OCI-LY3 (cell line): ENCODE results near the gene CFD.
A peak's percentile ranks its signal among the peaks of the same experiment; 100 is the strongest.
"Not testable (repeated sequence)": the region's sequence is repeated elsewhere in the genome, so short reads cannot be mapped to it uniquely, and the experiment has no call there.

Experiments
- H2AFZ ChIP-seq: fragments of 200-600, 300-600 bp; shearing (Covaris generic); 2 replicates; pipeline ENCODE4 v1.6.0; 2014; ENCODE audit warnings: antibody characterized with exemption, low read depth, low read length
- H3K27ac ChIP-seq: fragments of 200-600, 300-600 bp; sonication (generic); 2 replicates; pipeline ENCODE4 v1.5.1; 2014; ENCODE audit warnings: mild to moderate bottlenecking, low read length, moderate library complexity, mixed read lengths
- H3K27me3 ChIP-seq: fragments of 200-600, 300-600 bp; sonication (generic); 2 replicates; pipeline ENCODE4 v1.6.1; 2014; ENCODE audit warnings: low read depth, low read length, mixed read lengths
- H3K36me3 ChIP-seq: fragments of 200-600, 300-600 bp; sonication (generic); replicated peaks from 2 replicates; pipeline ENCODE3; 2014; ENCODE audit warnings: low read depth, low read length, mixed read lengths
- H3K4me1 ChIP-seq: fragments of 300-600, 200-600 bp; sonication (generic); 2 replicates; pipeline ENCODE4 v1.6.1; 2014; ENCODE audit warnings: low read length, mixed read lengths
- H3K4me2 ChIP-seq: fragments of 200-600, 300-600 bp; sonication (generic); 2 replicates; pipeline ENCODE4 v1.6.1; 2014; ENCODE audit warnings: low read length, mixed read lengths
- H3K4me3 ChIP-seq: fragments of 300-600, 200-600 bp; sonication (generic); 2 replicates; pipeline ENCODE4 v1.5.1; 2014; ENCODE audit warnings: antibody characterized with exemption, mild to moderate bottlenecking, low read length, moderate library complexity
- H3K79me2 ChIP-seq: fragments of 300-600, 200-600 bp; shearing (Covaris generic); 2 replicates; pipeline ENCODE4 v1.6.1; 2014; ENCODE audit warnings: mild to moderate bottlenecking, low read length, mixed read lengths
- H3K9ac ChIP-seq: fragments of 300-600, 200-600 bp; shearing (Covaris generic); 2 replicates; pipeline ENCODE4 v1.6.0; 2014; ENCODE audit warnings: mild to moderate bottlenecking, low read length, moderate library complexity
- H3K9me3 ChIP-seq: fragments of 200-600, 300-600 bp; shearing (Covaris generic); 2 replicates; pipeline ENCODE4 v1.6.1; 2014; ENCODE audit warnings: low read length, mixed read lengths; ENCODE audit not compliant: insufficient read depth
- H4K20me1 ChIP-seq: fragments of 200-600, 300-600 bp; sonication (generic); 2 replicates; pipeline ENCODE4 v1.6.1; 2016; ENCODE audit warnings: low read length, mixed read lengths; ENCODE audit not compliant: insufficient read depth
- CTCF ChIP-seq: fragments of 200-600, 300-600 bp; sonication (generic); IDR thresholded peaks from 2 replicates; pipeline ENCODE4 v1.5.1; 2014; ENCODE audit warnings: antibody characterized with exemption, low read length, low read depth
- EZH2phosphoT487 ChIP-seq: fragments of 200-600 bp; shearing (Covaris generic); IDR thresholded peaks from 2 replicates; pipeline ENCODE4 v1.6.1; 2018; ENCODE audit warnings: antibody characterized with exemption, mixed run types, low read depth

Gene CFD

GRCh38 chr19:887599-887998, 28.1 kb downstream of the CFD start:
- Histone ChIP-seq H3K4me3 (no peak overlapping the region), H3K79me2 (peaks cover 14% of the 10 kb centered on the region), H3K27me3 (no peaks in the 10 kb centered on the region), H3K27ac (no peak overlapping the region), H3K36me3 (peaks cover 49% of the 10 kb centered on the region), H4K20me1 (no peaks in the 10 kb centered on the region), H3K4me2 (no peak overlapping the region), H3K9ac (no peak overlapping the region), H3K4me1 (no peaks in the 10 kb centered on the region), H2AFZ (no peak overlapping the region), H3K9me3 (no peaks in the 10 kb centered on the region)
- no peak for TF ChIP-seq EZH2phosphoT487
- TF ChIP-seq CTCF, result no peak

GRCh38 chr19:888581-889385, 29.3 kb downstream of the CFD start:
- H2AFZ ChIP-seq, result no peak overlapping the region
- TF ChIP-seq CTCF (no peak), EZH2phosphoT487 (no peak)

GRCh38 chr19:889662-890295, 30.3 kb downstream of the CFD start:
- Histone ChIP-seq H3K9ac (no peak overlapping the region), H3K4me1 (no peaks in the 10 kb centered on the region), H2AFZ (no peak overlapping the region), H4K20me1 (no peaks in the 10 kb centered on the region), H3K36me3 (peaks cover 44% of the 10 kb centered on the region), H3K27me3 (no peaks in the 10 kb centered on the region), H3K4me3 (no peak overlapping the region), H3K79me2 (peaks cover 14% of the 10 kb centered on the region), H3K4me2 (no peak overlapping the region), H3K9me3 (no peaks in the 10 kb centered on the region), H3K27ac (no peak overlapping the region)
- TF ChIP-seq CTCF, result no peak
- TF ChIP-seq EZH2phosphoT487, result no peak

More at GRCh38 chr19:888581-889385, 29.3 kb downstream of the CFD start:
- peaks cover 44% of the 10 kb centered on the region for H3K36me3 ChIP-seq
- H3K4me2 ChIP-seq, result no peak overlapping the region
- H3K4me1 ChIP-seq, result no peaks in the 10 kb centered on the region
- peaks cover 14% of the 10 kb centered on the region for H3K79me2 ChIP-seq
- no peak overlapping the region for H3K27ac ChIP-seq
- no peaks in the 10 kb centered on the region for H3K27me3 ChIP-seq
- H4K20me1 ChIP-seq, result no peaks in the 10 kb centered on the region
- H3K9me3 ChIP-seq, result no peaks in the 10 kb centered on the region
- H3K4me3 ChIP-seq, result no peak overlapping the region
- H3K9ac ChIP-seq, result no peak overlapping the region

GRCh38 chr19:890831-891230, 31.4 kb downstream of the CFD start:
- peaks cover 14% of the 10 kb centered on the region for H3K79me2 ChIP-seq
- peaks cover 35% of the 10 kb centered on the region for H3K36me3 ChIP-seq
- no peak overlapping the region for H2AFZ ChIP-seq
- H3K9me3 ChIP-seq, result no peaks in the 10 kb centered on the region
- H3K9ac ChIP-seq, result no peak overlapping the region
- H3K27me3 ChIP-seq, result no peaks in the 10 kb centered on the region
- H3K27ac ChIP-seq, result no peak overlapping the region
- TF ChIP-seq EZH2phosphoT487, result no peak
- H4K20me1 ChIP-seq, result no peaks in the 10 kb centered on the region
- no peak overlapping the region for H3K4me2 ChIP-seq
- no peaks in the 10 kb centered on the region for H3K4me1 ChIP-seq
- no peak overlapping the region for H3K4me3 ChIP-seq

- H3K4me2 ChIP-seq, result peak overlapping the region; percentile 85
- peaks cover 14% of the 10 kb centered on the region for H3K79me2 ChIP-seq
- peak overlapping the region; percentile 93 for H3K9ac ChIP-seq
- H3K4me3 ChIP-seq, result peak overlapping the region; percentile 81
- 0 out of 2 replicates have a peak overlapping the region, but pooled peaks have one; percentile 74 for H3K27ac ChIP-seq
- not testable (repeated sequence) for H2AFZ ChIP-seq, H3K4me1 ChIP-seq, H3K9me3 ChIP-seq, H3K27me3 ChIP-seq, H4K20me1 ChIP-seq
- peaks cover 34% of the 10 kb centered on the region for H3K36me3 ChIP-seq
Measured at GRCh38 chr19:891421-892200, 32.1 kb downstream of the CFD start.
